IMR-90 (cell line): Measurements from ENCODE around the gene CLBA1. TPM values are rescaled to one million over a fixed set of nuclear protein-coding genes. Genes with fewer than 3 reads are reported as not detected.

Experiments used
- ATAC-seq: fragments of 200-7000 bp; cut with Tn5 transposase; 2 replicates; pipeline ENCODE4 v1.9.1; 2020; ENCODE audit warnings: low read depth, mild to moderate bottlenecking, moderate library complexity
- BruUV-seq: library from RNA; stranded (reverse); fragments of 400-500 nt; replicated peaks from 2 replicates; lab custom pipeline; 2021; lab: Mats Ljungman, UMichigan
- CTCF ChIA-PET: fragments of 300-600 bp; formaldehyde crosslinking; extraction: SDS; loops from one replicate; lab custom pipeline; 2021; ENCODE audit warnings: antibody characterized with exemption; lab: Yijun Ruan, JAX
- POLR2A ChIA-PET: fragments of 300-600 bp; sonication (Branson Sonifier 250); formaldehyde crosslinking; loops from one replicate; lab custom pipeline; 2022; ENCODE audit warnings: antibody characterized with exemption; ENCODE audit not compliant: unreplicated experiment; lab: Charles Lee
- DNase-seq: peaks from one replicate; pipeline ENCODE4 v3.0.0; 2013
- H2AFZ ChIP-seq: replicated peaks from 2 replicates; pipeline ENCODE3; 2013; ENCODE audit warnings: low read length, mild to moderate bottlenecking; ENCODE audit not compliant: poor library complexity
- H2AK5ac ChIP-seq: 2 replicates; pipeline ENCODE4 v1.6.1; 2013; ENCODE audit warnings: low read depth, low read length, inconsistent platforms
- H2AK9ac ChIP-seq: replicated peaks from 2 replicates; pipeline ENCODE3; 2013; ENCODE audit warnings: mild to moderate bottlenecking, low read depth, low read length, moderate library complexity; ENCODE audit not compliant: poor library complexity
- H2BK120ac ChIP-seq: 2 replicates; pipeline ENCODE4 v1.6.1; 2013; ENCODE audit warnings: low read depth, low read length, inconsistent platforms
- H2BK15ac ChIP-seq: 3 replicates; pipeline ENCODE4 v1.6.1; 2013; ENCODE audit warnings: low read depth, low read length, inconsistent platforms
- H2BK20ac ChIP-seq: 2 replicates; pipeline ENCODE4 v1.6.1; 2013; ENCODE audit warnings: low read depth, mild to moderate bottlenecking, inconsistent platforms, low read length, moderate library complexity
- H2BK5ac ChIP-seq: 2 replicates; pipeline ENCODE4 v1.6.1; 2013; ENCODE audit warnings: mild to moderate bottlenecking, low read depth, low read length, inconsistent platforms; ENCODE audit not compliant: poor library complexity, severe bottlenecking
- H3K14ac ChIP-seq: replicated peaks from 2 replicates; pipeline ENCODE4 v1.6.1; 2013; ENCODE audit warnings: low read depth, low read length, inconsistent platforms
- H3K18ac ChIP-seq: 2 replicates; pipeline ENCODE4 v1.6.1; 2013; ENCODE audit warnings: low read depth, low read length, control low read depth
- H3K23ac ChIP-seq: 2 replicates; pipeline ENCODE4 v1.6.1; 2013; ENCODE audit warnings: low read depth, low read length, inconsistent platforms
- H3K27ac ChIP-seq: 2 replicates; pipeline ENCODE4 v1.5.1; 2013; ENCODE audit warnings: mild to moderate bottlenecking, control low read depth, low read length; ENCODE audit not compliant: insufficient read depth
- H3K27me3 ChIP-seq: 2 replicates; pipeline ENCODE4 v1.6.1; 2013; ENCODE audit warnings: low read length; ENCODE audit not compliant: control insufficient read depth, insufficient read depth
- H3K36me3 ChIP-seq: 2 replicates; pipeline ENCODE4 v1.6.1; 2013; ENCODE audit warnings: low read length, mixed read lengths; ENCODE audit not compliant: control insufficient read depth, insufficient read depth
- H3K4ac ChIP-seq: 2 replicates; pipeline ENCODE4 v1.6.1; 2013; ENCODE audit warnings: low read depth, low read length, inconsistent platforms
- H3K4me1 ChIP-seq: 2 replicates; pipeline ENCODE4 v1.6.1; 2013; ENCODE audit warnings: low read length, mixed read lengths; ENCODE audit not compliant: control insufficient read depth, insufficient read depth
- H3K4me2 ChIP-seq: 2 replicates; pipeline ENCODE4 v1.6.1; 2013; ENCODE audit warnings: low read depth, mild to moderate bottlenecking, control low read depth, low read length, moderate library complexity
- H3K4me3 ChIP-seq: 2 replicates; pipeline ENCODE4 v1.5.1; 2013; ENCODE audit warnings: low read depth, mild to moderate bottlenecking, control low read depth, low read length, moderate library complexity; ENCODE audit not compliant: insufficient read depth
- H3K56ac ChIP-seq: 2 replicates; pipeline ENCODE4 v1.6.1; 2013; ENCODE audit warnings: low read length, inconsistent platforms; ENCODE audit not compliant: insufficient read depth; ENCODE audit errors: extremely low read depth
- H3K79me1 ChIP-seq, 2 experiments: 2 replicates each; pipeline ENCODE4 v1.6.1; 2013; ENCODE audit warnings: low read length in 2 of 2, inconsistent platforms in 1 of 2, low read depth in 1 of 2
- H3K9ac ChIP-seq: 2 replicates; pipeline ENCODE4 v1.6.1; 2013; ENCODE audit warnings: low read depth, low read length, control low read depth
- H3K9me1 ChIP-seq: 2 replicates; pipeline ENCODE4 v1.6.1; 2013; ENCODE audit warnings: low read length, inconsistent platforms; ENCODE audit not compliant: insufficient read depth
- H3K9me3 ChIP-seq: 2 replicates; pipeline ENCODE4 v1.6.1; 2013; ENCODE audit warnings: low read length; ENCODE audit not compliant: control insufficient read depth, insufficient read depth
- H4K20me1 ChIP-seq: 2 replicates; pipeline ENCODE4 v1.6.1; 2013; ENCODE audit warnings: low read length, inconsistent platforms; ENCODE audit not compliant: insufficient read depth
- H4K5ac ChIP-seq: 2 replicates; pipeline ENCODE4 v1.6.1; 2013; ENCODE audit warnings: mild to moderate bottlenecking, low read depth, low read length, control low read depth
- H4K8ac ChIP-seq, 2 experiments: 2 replicates each; pipeline ENCODE4 v1.6.1; 2013; ENCODE audit warnings: low read depth in 2 of 2, low read length in 2 of 2, control low read depth in 1 of 2, inconsistent platforms in 1 of 2
- H4K91ac ChIP-seq: 2 replicates; pipeline ENCODE4 v1.6.1; 2013; ENCODE audit warnings: low read depth, low read length, inconsistent platforms; ENCODE audit not compliant: insufficient read depth
- CTCF ChIP-seq: conservative IDR thresholded peaks from 2 replicates; pipeline ENCODE4 v1.5.1; 2012; ENCODE audit warnings: mild to moderate bottlenecking, low read depth, low read length, improper control_type of control experiment
- ELK1 ChIP-seq: fragments of 150-350 bp; IDR thresholded peaks from 2 replicates; pipeline ENCODE4 v1.6.1; 2016; ENCODE audit warnings: low read depth, mild to moderate bottlenecking, low read length, moderate library complexity, borderline replicate concordance
- FOS ChIP-seq: fragments of 150-350 bp; IDR thresholded peaks from 2 replicates; pipeline ENCODE4 v1.6.1; 2016; ENCODE audit warnings: low read depth, low read length
- MAZ ChIP-seq: IDR thresholded peaks from 2 replicates; pipeline ENCODE4 v1.6.1; 2012; ENCODE audit warnings: low read depth, mild to moderate bottlenecking, low read length, improper control_type of control experiment, moderate library complexity, borderline replicate concordance
- MXI1 ChIP-seq: IDR thresholded peaks from 2 replicates; pipeline ENCODE4 v1.6.1; 2012; ENCODE audit warnings: low read depth, mild to moderate bottlenecking, low read length, moderate library complexity, borderline replicate concordance
- NFE2L2 ChIP-seq: fragments of 150-350 bp; IDR thresholded peaks from 2 replicates; pipeline ENCODE4 v1.6.1; 2016; ENCODE audit warnings: low read depth, mild to moderate bottlenecking, low read length
- POLR2A ChIP-seq: IDR thresholded peaks from 2 replicates; pipeline ENCODE4 v1.6.1; 2012; ENCODE audit warnings: mild to moderate bottlenecking, low read depth, low read length
- RFX5 ChIP-seq: IDR thresholded peaks from 2 replicates; pipeline ENCODE4 v1.8.0; 2012; ENCODE audit warnings: low read depth, mild to moderate bottlenecking, low read length, moderate library complexity
- SMC3 ChIP-seq: fragments of 150-350 bp; IDR thresholded peaks from 2 replicates; pipeline ENCODE4 v1.6.1; 2016; ENCODE audit warnings: low read depth, mild to moderate bottlenecking, antibody characterized with exemption, low read length, moderate library complexity
- USF2 ChIP-seq: fragments of 150-350 bp; IDR thresholded peaks from 2 replicates; pipeline ENCODE4 v1.6.1; 2017; ENCODE audit warnings: mild to moderate bottlenecking, antibody characterized with exemption, low read length, low read depth
- WGBS, 2 experiments: methylation state at CpG; one replicate each; pipeline versions ENCODE4 v1.1.5 to v1.1.7; 2013; ENCODE audit warnings: missing lambda C conversion rate in 2 of 2; ENCODE audit not compliant: insufficient read length in 1 of 2; ENCODE audit errors: extremely low coverage in 2 of 2; 5-methylcytosine and 5-hydroxymethylcytosine counted together
- dilution Hi-C: fragments of 300-500 bp; cut with HindIII; formaldehyde crosslinking; loops from one replicate; pipeline ENCODE4 v1.14.3; 2018; ENCODE audit warnings: low sequenced_read_pairs; ENCODE audit not compliant: unreplicated experiment
- in situ Hi-C: fragments of 300-500 bp; cut with MboI; formaldehyde crosslinking; loops from 3 replicates; pipeline ENCODE4 v1.14.3; 2019; ENCODE audit warnings: low sequenced_read_pairs, inconsistent platforms, mixed read lengths
- intact Hi-C: fragments of 100-400 bp; cut with micrococcal nuclease; formaldehyde crosslinking; loops from 2 replicates; pipeline ENCODE4 v1.10.0; 2022
- polyA plus RNA-seq, 3 experiments: library from polyadenylated mRNA; depleted of rRNA; stranded (reverse); fragments of >200 nt; gene quantifications; 2 replicates each; pipeline ENCODE4 v1.2.3, GENCODE V29; 2012; ENCODE audit warnings: low replicate concordance in 1 of 3
- total RNA-seq: library from RNA; depleted of rRNA; stranded (reverse); fragments of >200 nt; gene quantifications from 2 replicates; pipeline ENCODE4 v1.2.3, GENCODE V29; 2012

CLBA1 gene
- total and polyA plus RNA-seq, 2 of the 4 experiments (the other 2 are of a cell fraction): 2.7 to 6.2 TPM

- Histone ChIP-seq H3K27ac (no peak overlapping the region), H4K91ac (no peak overlapping the region), H3K56ac (no peak overlapping the region), H3K79me1 (no peaks in the 10 kb centered on the region), H2BK15ac (no peak overlapping the region), H3K36me3 (no peaks in the 10 kb centered on the region), H3K4ac (no peak overlapping the region), H3K4me3 (no peak overlapping the region), H3K9ac (no peak overlapping the region), H3K9me1 (no peaks in the 10 kb centered on the region), H2AK5ac (no peak overlapping the region), H2BK20ac (no peak overlapping the region), H2BK120ac (no peak overlapping the region), H3K18ac (no peak overlapping the region), H3K23ac (no peak overlapping the region), H2AK9ac (no peak overlapping the region), H4K5ac (no peak overlapping the region), H3K4me2 (no peak overlapping the region), H3K14ac (no peak overlapping the region), H3K9me3 (no peaks in the 10 kb centered on the region), H2BK5ac (no peak overlapping the region), H3K4me1 (no peaks in the 10 kb centered on the region), H4K8ac (no peak overlapping the region), H3K27me3 (no peaks in the 10 kb centered on the region), H4K20me1 (no peaks in the 10 kb centered on the region), H2AFZ (no peak overlapping the region)
- ATAC-seq: no peak
- DNase-seq: no peak
- intact Hi-C loops: no loop called here
- BruUV-seq: no TSS peak
- dilution Hi-C loops: no loop called here
- CTCF ChIA-PET: no interaction called here
- no CpG with 5 or more reads among the region's 11 CpGs for WGBS, 2 experiments
- TF ChIP-seq NFE2L2: no peak
- no peak for TF ChIP-seq RFX5
- no peak for TF ChIP-seq FOS
- TF ChIP-seq USF2: no peak
- TF ChIP-seq ELK1: no peak
- TF ChIP-seq POLR2A: no peak
- no peak for TF ChIP-seq MXI1
- no peak for TF ChIP-seq MAZ
- TF ChIP-seq SMC3: no peak
- TF ChIP-seq CTCF: no peak
- POLR2A ChIA-PET: no interaction called here
- in situ Hi-C loops: no loop called here
Measured at GRCh38 chr14:104948736-104949031, 36.9 kb upstream of the CLBA1 start.
